ENCODE measurements around the gene SAFB.

- TF ChIP-seq, protein P1, sequence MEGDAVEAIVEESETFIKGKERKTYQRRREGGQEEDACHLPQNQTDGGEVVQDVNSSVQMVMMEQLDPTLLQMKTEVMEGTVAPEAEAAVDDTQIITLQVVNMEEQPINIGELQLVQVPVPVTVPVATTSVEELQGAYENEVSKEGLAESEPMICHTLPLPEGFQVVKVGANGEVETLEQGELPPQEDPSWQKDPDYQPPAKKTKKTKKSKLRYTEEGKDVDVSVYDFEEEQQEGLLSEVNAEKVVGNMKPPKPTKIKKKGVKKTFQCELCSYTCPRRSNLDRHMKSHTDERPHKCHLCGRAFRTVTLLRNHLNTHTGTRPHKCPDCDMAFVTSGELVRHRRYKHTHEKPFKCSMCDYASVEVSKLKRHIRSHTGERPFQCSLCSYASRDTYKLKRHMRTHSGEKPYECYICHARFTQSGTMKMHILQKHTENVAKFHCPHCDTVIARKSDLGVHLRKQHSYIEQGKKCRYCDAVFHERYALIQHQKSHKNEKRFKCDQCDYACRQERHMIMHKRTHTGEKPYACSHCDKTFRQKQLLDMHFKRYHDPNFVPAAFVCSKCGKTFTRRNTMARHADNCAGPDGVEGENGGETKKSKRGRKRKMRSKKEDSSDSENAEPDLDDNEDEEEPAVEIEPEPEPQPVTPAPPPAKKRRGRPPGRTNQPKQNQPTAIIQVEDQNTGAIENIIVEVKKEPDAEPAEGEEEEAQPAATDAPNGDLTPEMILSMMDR (conservative IDR thresholded peaks at IDR 0.05; ENCODE audit: low read length): no peak
- no peak for TF ChIP-seq EZH2phosphoT487 (IDR thresholded peaks at IDR 0.05; ENCODE audit: borderline replicate concordance, low read depth, low read length)
These were observed 5.6 kb downstream of the SAFB start for GRCh38 chr19:5628461-5628860.

Measured in OCI-LY7 (cell line).